Liver (tissue), 3 donors: ENCODE measurements around the gene ACSL1.

Experiments
- ATF3 ChIP-seq: IDR thresholded peaks from 2 replicates; pipeline ENCODE4 v1.6.1; 2016; ENCODE audit warnings: antibody characterized with exemption
- GABPA ChIP-seq, 2 donors: IDR thresholded peaks in 1 of 2; conservative IDR thresholded peaks in 1 of 2; 2 replicates each; pipeline ENCODE4 v1.6.1; 2016; ENCODE audit warnings: antibody characterized with exemption in 2 of 2, mild to moderate bottlenecking in 1 of 2, moderate library complexity in 1 of 2
- JUND ChIP-seq, 2 donors: IDR thresholded peaks; 2 replicates each; pipeline ENCODE4 v1.6.1; 2016; ENCODE audit warnings: antibody characterized with exemption in 2 of 2
- RAD21 ChIP-seq, 2 donors: IDR thresholded peaks; 2 replicates each; pipeline ENCODE4 v1.6.1; 2016; ENCODE audit warnings: antibody characterized with exemption in 2 of 2, mild to moderate bottlenecking in 2 of 2
- TAF1 ChIP-seq: conservative IDR thresholded peaks from 2 replicates; pipeline ENCODE4 v1.6.1; 2016; ENCODE audit warnings: antibody characterized with exemption, mild to moderate bottlenecking
- TF ChIP-seq, protein P1 (sequence below): fragments of 150-350 bp; IDR thresholded peaks from 2 replicates; pipeline ENCODE4 v1.5.1; 2017; ENCODE audit warnings: improper control_type of control experiment, low read depth, low read length; ENCODE audit not compliant: missing input control
- donor health status: healthy.
- donor health status: healthy.

DNA sequence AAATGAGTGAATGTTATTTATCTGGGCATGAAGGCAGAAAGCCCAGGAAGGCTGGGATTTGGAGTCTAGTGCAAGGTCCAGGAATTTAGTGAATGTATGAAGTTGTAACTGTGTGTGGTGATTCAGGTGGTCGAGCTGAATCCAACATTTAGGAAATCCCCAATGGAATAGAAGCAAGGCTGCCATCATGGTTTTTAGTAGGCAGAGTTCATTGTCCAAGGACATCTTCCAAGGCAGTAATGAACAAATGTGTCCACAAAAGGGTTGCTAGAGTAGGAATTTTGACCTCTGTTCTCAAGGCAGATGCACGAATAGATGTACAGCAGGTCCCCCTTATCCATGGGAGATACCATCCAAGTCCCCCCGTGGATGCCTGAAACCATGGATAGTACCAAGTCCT lies 42.9 kb upstream of the ACSL1 start:
- TF ChIP-seq GABPA (IDR thresholded peaks at IDR 0.05 in 1 of 2, conservative IDR thresholded peaks at IDR 0.05 in 1 of 2) = no peak
- TF ChIP-seq, protein P1, sequence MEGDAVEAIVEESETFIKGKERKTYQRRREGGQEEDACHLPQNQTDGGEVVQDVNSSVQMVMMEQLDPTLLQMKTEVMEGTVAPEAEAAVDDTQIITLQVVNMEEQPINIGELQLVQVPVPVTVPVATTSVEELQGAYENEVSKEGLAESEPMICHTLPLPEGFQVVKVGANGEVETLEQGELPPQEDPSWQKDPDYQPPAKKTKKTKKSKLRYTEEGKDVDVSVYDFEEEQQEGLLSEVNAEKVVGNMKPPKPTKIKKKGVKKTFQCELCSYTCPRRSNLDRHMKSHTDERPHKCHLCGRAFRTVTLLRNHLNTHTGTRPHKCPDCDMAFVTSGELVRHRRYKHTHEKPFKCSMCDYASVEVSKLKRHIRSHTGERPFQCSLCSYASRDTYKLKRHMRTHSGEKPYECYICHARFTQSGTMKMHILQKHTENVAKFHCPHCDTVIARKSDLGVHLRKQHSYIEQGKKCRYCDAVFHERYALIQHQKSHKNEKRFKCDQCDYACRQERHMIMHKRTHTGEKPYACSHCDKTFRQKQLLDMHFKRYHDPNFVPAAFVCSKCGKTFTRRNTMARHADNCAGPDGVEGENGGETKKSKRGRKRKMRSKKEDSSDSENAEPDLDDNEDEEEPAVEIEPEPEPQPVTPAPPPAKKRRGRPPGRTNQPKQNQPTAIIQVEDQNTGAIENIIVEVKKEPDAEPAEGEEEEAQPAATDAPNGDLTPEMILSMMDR = no peak
- TF ChIP-seq RAD21 (IDR thresholded peaks at IDR 0.05) = no peak
- TF ChIP-seq ATF3 = no peak
- no peak for TF ChIP-seq JUND (IDR thresholded peaks at IDR 0.05)
- no peak for TF ChIP-seq TAF1
